Effector CD8-positive, alpha-beta T cell (primary cell): ENCODE measurements around the gene ST7.
"Not testable (repeated sequence)": the region's sequence is repeated elsewhere in the genome, so short reads cannot be mapped to it uniquely, and the experiment has no call there.

ENCODE experiments used
- DNase-seq: peaks from one replicate; lab custom pipeline; 2025; lab: John Stamatoyannopoulos, UW
- total RNA-seq, 4 experiments: gene quantifications; one replicate each; lab custom pipeline; 2026; lab: John Stamatoyannopoulos, UW

The ST7 gene, protein sequence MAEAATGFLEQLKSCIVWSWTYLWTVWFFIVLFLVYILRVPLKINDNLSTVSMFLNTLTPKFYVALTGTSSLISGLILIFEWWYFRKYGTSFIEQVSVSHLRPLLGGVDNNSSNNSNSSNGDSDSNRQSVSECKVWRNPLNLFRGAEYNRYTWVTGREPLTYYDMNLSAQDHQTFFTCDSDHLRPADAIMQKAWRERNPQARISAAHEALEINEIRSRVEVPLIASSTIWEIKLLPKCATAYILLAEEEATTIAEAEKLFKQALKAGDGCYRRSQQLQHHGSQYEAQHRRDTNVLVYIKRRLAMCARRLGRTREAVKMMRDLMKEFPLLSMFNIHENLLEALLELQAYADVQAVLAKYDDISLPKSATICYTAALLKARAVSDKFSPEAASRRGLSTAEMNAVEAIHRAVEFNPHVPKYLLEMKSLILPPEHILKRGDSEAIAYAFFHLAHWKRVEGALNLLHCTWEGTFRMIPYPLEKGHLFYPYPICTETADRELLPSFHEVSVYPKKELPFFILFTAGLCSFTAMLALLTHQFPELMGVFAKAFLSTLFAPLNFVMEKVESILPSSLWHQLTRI
- 6.9 to 11.4 (median 9.0) reads per million in 4 experiments for total RNA-seq

DNA sequence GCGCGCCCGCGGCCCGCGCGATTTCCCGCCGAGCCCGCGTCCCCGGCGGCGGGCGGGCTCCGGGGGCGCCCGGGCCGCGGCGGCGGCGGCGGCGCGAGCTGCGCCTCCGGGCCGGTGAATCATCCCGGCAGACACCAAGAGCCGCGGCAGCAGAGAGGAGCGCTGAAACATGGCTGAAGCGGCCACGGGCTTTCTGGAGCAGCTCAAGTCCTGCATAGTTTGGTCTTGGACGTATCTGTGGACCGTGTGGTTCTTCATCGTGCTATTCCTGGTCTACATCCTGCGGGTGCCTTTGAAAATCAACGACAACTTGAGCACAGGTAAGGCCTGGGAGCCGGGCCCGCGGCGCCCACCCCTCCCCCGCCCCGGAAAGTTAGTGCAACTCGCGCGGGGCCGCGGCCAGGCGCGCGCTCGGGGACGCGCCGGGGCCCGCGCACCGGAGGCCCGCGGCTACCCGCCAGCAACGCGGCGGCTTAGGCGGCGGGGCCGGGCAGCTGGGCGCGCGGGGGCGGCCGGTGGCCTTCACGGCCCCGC is at the start of gene ST7:
TSS of gene ST7 (plus strand) at position 130 of the 534 bp plus-strand sequence. CDS start at position 170, 40 bp downstream.
- peak; percentile 34 for DNase-seq

DNA sequence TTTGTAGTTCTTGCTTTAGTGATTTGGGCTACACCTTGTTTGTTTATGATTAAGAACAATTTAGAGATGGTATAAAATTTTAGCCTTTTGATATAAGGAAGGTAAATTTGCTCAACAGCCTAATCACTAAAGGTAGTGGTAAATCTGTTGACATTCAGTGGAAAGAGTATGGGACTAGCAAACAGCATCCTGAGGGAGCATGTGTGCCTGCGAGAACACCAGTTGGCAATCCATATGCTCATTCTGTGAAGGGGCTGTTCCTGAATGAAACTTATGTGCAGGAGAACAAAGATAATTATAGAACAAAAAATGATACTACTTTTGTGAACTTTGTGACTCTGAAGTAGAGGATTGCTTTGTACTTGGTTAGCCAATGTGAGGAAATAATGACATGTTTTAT is 46.9 kb upstream of the ST7 start:
- no peak for DNase-seq

DNA sequence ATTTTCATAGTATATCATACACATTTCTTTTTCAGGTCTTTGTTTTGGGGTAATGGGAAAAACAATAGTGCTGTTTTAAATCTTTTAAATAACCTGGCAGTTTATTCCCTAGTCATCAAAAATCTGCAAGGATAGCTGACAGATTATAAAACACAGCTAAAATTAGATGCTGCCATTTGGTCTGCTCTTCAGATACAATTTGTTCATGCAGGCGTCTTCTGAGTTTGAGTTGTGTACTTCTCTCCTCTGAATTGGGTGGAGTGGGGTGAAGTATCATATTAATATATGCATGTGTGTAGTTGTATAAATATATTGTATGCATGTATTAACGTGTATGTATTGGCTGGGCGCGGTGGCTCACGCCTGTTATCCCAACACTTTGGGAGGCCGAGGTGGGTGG is 42.9 kb upstream of the ST7 start:
- no peak for DNase-seq

DNA sequence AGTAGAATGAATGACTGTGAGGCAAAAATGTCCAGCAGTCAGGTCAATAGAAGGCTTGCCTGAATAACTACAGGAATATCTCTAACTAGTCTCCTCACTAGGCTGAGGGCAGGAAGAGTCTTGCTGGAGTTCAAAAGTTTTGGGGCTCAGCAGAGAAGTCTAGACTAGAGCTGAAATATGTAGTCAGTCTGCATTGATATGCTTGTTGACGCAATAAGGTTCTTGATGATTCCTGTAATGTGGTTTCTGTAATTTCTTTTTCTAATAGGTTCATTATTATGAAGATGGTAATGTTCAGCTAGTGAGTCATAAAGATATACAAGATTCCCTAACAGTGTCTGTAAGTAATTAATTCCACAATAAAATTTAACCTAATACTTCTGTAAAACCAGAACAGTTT is 41.5 kb upstream of the ST7 start:
- DNase-seq, result no peak

DNA sequence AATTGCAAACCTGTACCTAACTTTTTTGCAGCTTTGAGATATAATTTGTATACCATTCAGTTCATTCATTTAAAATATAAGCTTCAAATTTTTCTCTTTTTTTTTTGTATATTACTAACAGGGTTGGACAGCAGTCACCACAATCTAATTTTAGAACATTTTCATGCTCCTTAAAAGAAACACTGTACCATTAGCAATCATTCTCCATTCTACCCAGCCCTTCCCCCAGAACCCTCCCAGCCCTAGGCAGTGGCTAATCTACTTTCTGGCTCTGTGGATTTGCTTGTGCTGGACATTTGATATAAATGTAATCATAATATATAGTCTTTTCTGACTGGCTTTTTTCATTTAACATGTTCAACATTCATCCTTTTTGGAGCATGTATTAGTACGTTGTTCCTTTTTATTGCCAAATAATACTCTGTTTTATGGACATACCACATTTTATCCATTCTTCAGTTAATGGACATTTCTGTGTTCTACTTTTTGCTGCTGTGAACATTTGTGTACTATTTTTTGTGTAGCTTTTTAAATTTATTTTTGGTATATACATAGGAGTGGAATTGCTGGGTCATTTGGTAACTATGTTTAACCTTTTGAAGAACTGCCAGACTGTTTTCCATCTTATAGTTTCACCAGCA is 40.9 kb upstream of the ST7 start:
- no peak for DNase-seq

DNA sequence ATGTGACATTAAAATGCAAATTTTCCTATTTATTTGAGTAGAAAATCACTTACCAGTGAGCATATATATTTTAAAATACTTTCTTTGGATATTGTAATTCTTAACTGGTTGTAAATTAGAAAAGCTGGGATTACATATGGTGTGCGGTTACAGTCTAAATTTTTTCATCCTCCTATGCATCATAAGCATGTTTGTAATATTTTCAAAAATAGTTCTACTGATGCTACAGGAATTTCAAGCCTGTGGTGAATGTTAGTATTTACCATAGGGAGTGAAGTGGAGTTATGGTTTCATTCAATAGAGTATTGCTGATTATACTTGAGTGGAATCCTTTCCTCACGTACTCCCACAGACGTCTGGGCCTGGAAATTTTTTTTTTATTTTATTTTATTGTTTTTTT is 34.6 kb upstream of the ST7 start:
- DNase-seq, result no peak

DNA sequence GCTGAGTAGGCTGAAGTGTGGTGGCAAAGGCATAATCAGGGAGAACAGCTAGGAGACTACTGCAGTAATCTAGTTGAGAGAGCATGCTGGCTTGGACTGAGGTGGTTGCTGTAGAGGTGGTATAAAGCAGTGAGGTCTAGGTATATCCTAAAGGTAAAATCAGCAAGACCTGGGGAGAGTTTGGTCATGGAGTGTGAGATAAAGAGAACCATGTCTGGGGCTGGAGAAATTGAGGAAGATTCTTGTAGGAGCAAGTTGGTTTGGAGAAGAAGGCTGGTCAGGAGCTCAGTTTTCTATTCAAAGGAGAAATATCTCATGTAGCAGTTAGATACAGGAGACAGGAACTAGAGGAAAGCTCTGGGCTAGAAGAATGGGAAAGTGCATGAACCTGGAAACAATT is 32.9 kb upstream of the ST7 start:
- DNase-seq, result no peak

DNA sequence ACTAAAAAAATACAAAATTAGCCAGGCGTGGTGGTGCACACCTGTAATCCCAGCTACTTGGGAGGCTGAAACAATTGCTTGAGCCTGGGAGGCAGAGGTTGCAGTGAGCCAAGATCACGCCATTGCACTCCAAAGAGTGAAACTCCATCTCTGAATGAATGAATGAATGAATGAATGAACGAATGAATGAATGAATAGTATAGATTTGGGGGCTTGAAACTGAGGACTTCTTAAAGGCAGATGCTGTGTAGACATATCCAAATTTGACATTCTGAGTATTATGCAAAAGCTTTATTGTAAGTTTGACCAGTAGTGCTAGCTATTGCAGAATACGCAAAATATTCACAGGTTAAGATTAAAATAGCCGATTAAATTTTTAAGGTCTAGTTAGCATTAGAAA is 30.8 kb upstream of the ST7 start:
- DNase-seq, result no peak

DNA sequence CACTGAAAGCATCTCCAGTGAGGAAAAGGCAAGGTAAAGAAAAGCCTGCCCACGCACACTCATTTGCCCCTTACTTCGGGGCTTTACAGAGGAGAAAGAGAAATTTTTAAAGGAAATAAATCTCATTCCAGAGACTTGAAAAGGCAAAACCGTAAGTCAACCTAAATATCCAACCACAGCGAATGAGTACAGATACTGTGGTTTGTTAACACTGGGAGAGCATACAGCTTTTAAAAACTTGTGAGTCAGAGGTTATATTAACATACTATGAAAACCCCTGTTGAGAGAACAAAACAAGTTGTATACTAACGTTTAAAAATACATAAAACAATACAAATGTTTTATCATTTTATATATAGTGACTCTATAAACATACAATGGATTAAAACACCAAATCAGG is 28.6 kb upstream of the ST7 start:
- no peak for DNase-seq

DNA sequence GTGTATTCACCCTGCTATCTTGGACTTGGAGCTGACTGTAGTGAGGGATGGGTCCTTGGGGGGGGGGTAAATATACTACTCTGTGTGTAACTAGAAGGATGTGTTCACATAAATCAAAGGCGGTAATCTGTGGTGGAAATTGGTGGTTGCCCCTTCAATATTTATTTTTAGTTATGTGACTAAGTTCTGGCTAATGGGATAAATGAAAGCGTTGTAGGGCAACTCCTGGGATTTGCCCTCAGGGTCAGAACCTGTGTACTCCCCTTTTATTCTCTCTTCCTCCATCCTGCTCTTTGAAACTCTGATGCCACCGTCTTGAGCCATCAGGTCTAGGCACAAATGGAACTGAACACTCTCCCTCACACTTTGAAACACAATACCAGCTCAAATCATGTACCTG is 24.3 kb upstream of the ST7 start:
- DNase-seq, result no peak

DNA sequence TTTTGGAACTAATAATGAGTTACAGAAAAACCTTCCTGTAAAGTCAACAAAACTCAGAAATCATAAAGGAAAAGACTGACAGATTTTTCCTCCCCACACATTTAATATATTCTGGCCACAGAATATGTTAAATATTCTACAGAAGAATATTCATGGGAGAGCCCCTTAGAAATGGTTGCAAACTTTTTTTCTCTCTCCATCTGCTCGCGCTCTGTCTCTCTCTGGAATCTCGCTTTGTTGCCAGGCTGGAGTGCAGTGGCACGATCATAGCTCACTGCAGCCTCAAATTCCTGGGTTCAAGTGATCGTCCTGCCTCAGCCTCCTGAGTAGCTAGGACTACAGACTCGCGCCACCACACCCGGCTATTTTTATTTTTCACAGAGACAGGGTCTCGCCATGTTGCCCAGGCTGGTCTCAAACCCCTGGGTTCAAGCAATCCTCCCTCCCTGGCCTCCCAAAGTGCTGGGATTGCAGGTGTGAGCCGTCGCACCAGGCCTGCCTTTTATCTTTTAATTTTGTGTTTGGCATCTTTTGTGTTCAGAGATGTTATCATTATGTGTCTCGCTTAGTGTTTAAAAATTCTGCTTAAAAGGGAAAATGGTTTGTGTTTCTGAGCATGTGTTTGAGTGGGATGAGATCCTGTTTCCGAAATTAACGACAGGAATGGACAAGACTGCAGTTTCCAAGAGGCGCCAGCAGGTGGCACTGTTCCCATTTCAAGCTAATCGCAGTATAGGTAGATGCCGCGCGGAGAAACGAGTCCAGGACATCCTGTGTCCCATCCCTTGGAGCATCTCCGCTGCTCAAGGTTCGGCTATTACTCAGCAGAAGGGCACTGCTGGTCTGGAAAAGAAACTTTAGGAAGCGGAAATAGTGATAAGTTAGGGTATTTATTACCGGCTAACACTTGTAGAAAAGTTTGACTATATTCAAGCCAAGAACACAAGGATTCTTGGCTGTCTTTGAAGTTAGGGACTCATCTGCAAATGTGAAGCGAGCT is 23.1 kb upstream of the ST7 start:
- DNase-seq, result peak; percentile 68

DNA sequence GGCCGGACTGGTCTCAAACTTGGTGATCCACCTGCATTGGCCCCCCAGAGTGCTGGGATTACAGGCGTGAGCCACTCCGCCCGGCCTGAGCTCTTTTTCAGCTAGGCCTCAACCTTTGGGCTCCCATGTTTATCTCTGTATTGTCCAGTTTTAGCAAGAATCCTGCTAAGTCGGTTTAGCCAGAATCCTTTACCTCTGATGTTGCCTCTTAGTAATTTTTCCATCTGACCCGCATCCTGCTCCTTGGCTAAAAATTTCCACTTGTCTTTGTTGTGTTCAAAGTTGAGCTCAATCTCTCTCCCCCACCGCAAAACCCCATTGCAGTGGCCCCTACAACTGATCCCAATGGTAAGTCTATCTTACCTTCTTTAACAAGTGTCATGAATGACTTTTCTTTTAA is 20.7 kb upstream of the ST7 start:
- no peak for DNase-seq

DNA sequence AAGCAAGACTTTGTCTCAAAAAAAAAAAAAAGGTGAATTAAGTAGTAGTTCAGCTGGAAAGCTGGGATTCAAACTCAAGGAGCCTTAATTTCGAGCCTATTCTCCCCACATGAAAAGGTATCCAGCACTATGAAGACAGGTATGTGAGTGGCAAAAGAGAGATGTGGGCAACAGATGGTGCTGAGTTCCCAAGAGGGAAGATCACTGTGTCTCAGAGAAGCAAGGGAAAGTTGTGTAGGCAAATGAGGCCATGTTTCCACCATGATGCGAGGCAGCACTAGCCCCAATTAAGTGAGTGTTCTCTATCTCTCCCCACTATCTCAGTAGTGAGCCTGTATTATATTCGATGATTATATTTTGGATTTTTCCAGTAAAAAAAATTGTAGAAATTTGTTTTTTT is 19.8 kb upstream of the ST7 start:
- no peak for DNase-seq

DNA sequence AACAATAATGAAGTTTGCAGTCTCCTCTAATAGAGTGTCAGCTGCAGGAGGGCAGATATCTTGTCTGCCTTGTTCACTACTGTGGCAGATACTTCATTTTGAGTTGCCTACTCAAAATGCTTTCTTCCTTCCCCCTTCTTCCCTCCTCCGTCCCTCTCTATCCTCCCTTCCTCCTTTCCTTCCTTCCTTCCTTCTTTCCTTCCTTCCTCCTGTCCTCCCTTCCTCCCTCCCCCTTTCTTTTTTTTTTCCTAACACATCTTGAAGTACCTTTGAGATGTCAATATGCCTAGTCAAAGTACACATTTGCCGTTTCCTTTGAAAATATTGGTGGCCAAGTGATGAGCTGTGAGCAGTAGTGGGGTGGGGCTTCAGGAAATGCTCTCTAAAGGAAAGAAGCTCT is 18.7 kb upstream of the ST7 start:
- DNase-seq, result no peak

DNA sequence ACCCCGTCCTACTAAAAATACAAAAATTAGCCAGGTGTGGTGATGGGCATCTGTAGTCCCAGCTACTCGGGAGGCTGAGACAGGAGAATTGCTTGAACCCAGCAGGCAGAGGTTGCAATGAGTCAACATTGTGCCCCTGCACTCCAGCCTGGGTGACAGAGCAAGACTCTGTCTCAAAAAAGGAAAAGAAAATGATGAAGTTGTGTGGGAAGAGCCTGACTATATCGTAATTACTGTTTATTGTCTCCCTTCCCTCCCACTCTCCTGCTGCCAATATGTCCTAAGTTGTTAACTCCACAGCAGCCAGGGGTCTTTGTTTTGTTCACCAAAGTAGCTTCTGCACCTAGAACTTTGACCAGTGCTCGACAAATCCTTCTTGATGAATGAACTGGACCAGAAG is 16.5 kb upstream of the ST7 start:
- DNase-seq, result not testable (repeated sequence)

DNA sequence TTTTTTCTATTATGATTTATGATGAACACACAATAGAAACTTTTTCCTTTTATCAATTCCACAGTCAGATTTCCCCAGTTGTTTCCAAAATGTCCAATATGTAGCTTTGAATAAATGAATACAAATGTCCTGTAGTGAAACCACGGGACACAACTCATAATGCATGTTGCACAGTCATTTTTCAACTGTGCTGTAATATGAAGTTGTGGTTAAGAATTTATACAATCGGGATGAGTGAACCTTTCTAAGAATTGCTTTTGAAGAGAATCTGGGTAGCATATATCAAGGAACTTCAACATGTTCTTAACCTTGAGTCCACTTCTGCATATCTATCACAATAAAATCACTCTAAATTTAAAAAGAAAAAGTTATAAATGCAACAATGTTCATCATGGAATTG is 14.6 kb upstream of the ST7 start:
- no peak for DNase-seq

DNA sequence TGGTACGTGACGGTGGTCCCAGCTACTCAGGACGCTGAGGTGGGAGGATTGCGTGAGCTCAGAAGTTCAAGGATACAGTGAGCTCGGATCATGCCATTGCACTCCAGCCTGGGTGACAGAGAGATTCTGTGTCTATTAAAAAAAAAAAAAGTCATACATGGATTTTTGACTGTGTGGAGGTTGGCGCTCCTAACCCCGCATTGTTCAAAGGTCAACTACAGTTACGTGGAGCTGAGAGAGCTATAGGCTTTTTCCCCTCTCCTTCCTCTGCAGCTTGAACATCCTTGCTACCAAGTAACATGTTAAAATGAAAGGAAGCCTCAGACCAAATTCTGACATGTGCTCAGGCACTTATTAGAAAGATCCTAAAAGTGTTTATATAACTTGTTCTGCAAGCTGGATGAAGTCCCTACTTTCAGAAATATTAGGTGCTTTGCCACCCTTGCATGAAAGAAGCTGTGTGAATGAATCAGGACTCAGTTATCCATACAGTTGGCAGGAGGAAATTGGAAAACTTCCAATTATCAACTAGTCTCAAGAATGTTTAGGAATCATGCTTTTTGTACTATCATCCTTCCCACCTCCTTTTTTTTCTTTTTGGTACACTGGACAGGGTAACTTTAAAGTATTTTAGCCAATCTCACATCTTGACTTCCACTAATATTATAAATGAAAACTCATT is 12.5 kb upstream of the ST7 start:
- DNase-seq, result no peak

DNA sequence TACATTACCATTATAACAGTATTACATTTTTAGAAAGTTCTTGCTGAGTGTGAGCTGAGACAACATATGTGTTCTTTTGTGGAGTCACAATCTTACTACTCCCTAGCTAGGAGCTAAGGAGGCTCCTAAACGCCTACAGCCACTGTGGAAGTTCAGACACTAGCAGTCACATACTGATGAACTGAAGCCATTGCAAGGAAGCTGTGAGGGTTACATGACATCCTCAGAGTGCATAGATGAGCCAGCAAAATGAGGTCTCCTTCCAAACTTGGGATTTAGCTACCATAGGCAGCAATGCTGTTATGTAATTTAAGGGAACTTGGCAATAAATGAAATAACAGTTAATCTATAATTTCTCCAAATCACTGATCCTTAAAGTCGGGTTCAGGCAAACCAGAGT is 10.8 kb upstream of the ST7 start:
- no peak for DNase-seq

DNA sequence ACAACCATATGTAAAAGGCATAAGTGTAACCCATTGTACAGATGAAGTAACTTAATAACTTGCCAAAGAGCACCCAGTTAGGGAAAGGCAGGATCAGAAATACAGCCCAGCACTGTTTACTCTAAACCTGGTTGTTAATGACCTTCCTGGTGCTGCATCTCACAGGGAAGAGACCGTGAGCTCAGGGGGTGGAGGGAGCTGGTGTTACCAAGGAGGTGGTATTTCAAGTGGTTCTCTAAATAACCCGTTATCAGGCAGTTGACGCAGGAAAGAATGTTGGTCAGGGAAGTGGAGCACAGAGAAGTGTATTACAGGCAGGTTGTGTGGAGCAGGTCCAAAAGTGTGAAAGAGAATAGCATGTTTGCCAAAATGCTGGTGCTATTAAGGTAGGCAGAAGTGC is 4.4 kb upstream of the ST7 start:
- no peak for DNase-seq

DNA sequence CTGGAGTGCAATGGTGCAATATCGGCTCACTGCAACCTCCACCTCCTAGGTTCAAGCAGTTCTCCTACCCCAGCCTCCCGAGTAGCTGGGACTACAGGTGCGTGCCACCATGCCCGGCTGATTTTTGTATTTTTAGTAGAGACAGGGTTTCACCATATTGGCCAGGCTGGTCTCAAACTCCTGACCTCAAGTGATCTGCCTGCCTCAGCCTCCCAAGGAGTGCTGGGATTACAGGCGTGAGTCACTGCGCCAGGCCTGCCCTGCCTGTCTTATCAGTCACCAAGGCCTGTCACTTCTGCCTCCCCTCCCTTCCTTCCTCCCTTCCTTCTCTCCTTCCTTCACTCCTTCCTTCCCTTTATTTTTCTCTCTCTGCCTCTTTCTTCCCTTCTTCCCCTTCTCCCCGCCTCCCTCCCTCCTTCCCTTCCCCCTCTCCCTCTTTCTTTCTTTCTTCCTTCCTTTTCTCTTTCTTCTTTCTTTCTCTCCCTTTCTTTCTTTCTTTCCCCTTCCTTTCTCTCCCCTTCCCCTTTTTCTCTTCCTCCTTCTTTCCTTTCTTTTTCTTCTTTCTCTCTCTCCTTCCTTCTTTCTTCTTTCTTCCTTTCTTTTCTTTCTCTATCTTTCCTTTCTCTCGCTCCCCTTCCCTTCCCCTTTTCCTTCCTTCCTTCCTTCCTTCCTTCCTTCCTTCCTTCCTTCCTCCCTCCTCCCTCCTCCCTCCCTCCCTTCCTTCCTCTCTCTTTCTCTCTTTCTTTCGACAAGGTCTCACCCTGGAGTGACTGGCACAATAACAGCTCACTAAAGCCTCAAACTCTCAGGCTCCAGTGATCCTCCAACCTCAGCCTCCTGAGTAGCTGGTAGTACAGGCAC is 3.1 kb upstream of the ST7 start:
- DNase-seq, result no peak
